Measurements from ENCODE around the gene AP1M1.

DNA sequence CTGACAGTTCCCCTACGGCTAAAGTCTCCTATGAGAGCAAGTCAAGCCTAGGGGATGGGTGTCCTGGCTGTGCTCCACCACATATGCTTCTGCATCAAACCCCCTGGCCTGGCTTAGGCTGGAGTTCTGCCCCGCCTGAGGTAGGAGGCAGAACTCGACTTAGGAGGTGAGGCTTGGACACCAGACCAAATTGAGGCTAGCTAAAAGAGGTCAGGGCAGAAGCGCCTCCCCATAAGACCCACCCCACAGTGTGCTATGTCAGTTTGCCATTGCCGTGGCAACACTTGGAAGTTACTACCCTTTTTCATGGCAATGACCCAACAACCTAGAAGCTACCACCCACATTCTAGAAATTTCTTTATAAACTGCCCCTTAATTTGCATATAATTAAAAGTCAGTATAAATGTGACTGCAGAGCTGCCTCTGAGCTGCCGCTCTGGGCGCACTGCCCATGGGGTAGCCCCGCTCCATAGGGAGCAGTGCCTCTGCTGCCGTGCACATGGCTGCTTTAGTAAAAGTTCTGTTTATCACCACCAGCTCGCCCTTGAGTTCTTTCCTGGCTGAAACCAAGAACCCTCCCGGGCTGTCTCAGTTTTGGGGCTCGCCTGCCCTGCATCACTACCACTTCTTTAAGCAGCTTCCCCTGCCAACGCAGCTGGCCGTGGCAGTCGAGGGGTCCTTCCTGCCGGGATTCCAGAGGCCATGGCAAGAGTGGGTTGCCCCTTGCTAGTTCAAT lies 20.2 kb downstream of the AP1M1 start:
- TF ChIP-seq POLR2A (IDR thresholded peaks at IDR 0.05; ENCODE audit: low read depth, low read length), result no peak
- TF ChIP-seq, protein P1, sequence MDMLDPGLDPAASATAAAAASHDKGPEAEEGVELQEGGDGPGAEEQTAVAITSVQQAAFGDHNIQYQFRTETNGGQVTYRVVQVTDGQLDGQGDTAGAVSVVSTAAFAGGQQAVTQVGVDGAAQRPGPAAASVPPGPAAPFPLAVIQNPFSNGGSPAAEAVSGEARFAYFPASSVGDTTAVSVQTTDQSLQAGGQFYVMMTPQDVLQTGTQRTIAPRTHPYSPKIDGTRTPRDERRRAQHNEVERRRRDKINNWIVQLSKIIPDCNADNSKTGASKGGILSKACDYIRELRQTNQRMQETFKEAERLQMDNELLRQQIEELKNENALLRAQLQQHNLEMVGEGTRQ (IDR thresholded peaks at IDR 0.05; ENCODE audit: low read depth, low read length), result no peak
- TF ChIP-seq, protein P2, sequence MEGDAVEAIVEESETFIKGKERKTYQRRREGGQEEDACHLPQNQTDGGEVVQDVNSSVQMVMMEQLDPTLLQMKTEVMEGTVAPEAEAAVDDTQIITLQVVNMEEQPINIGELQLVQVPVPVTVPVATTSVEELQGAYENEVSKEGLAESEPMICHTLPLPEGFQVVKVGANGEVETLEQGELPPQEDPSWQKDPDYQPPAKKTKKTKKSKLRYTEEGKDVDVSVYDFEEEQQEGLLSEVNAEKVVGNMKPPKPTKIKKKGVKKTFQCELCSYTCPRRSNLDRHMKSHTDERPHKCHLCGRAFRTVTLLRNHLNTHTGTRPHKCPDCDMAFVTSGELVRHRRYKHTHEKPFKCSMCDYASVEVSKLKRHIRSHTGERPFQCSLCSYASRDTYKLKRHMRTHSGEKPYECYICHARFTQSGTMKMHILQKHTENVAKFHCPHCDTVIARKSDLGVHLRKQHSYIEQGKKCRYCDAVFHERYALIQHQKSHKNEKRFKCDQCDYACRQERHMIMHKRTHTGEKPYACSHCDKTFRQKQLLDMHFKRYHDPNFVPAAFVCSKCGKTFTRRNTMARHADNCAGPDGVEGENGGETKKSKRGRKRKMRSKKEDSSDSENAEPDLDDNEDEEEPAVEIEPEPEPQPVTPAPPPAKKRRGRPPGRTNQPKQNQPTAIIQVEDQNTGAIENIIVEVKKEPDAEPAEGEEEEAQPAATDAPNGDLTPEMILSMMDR (conservative IDR thresholded peaks at IDR 0.05; ENCODE audit: low read depth, low read length), result no peak
- TF ChIP-seq RAD21 (IDR thresholded peaks at IDR 0.05; ENCODE audit: low read length), result no peak
- no peak for TF ChIP-seq MAFK (IDR thresholded peaks at IDR 0.05; ENCODE audit: low read depth, low read length)
- no peak for TF ChIP-seq RCOR1 (IDR thresholded peaks at IDR 0.05; ENCODE audit: insufficient replicate concordance, low read length)
- TF ChIP-seq SMC3 (IDR thresholded peaks at IDR 0.05; ENCODE audit: low read depth, low read length), result no peak
- no peak for TF ChIP-seq CEBPB (IDR thresholded peaks at IDR 0.05; ENCODE audit: low read depth, low read length)

All from IMR-90 (cell line).